ENCODE data around the gene PGBD5.

Gene PGBD5

DNA sequence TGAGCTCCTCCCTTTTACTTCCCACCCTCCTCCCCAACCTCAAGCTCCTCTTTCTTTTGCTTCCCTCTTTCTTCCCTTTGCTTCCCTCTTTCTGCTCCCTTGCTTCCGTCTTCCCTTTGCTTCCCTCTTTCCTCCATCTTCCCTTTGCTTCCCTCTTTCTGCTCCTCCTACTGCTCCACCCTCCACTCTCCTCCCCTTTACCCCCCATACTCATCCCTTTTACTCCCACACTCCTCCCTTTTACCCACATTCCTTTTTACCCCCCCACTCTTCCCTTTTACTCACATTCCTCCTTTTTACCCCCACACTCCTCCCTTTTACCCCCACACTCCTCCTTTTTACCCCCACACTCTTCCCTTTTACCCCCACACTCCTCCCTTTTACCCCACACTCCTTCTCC is 30.2 kb downstream of the PGBD5 start:
- no peak for DNase-seq

DNA sequence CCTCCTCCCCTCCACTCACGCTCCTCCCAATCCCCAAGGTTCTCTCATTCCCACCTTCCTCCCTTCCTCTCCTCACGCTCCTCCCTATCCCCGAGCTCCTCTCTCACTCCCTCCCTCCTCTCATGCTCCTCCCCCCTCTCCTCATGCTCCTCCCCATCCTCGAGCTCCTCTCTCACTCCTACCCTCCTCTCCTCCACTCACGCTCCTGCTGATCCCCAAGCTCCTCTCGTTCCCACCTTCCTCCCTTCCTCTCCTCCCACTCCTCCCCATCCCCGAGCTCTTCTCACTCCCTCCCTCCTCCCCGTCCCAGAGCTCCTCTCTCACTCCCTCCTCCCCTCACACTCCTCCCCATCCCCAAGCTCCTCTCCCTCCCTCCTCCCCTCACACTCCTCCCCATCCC is 31.4 kb downstream of the PGBD5 start:
- DNase-seq = no peak

DNA sequence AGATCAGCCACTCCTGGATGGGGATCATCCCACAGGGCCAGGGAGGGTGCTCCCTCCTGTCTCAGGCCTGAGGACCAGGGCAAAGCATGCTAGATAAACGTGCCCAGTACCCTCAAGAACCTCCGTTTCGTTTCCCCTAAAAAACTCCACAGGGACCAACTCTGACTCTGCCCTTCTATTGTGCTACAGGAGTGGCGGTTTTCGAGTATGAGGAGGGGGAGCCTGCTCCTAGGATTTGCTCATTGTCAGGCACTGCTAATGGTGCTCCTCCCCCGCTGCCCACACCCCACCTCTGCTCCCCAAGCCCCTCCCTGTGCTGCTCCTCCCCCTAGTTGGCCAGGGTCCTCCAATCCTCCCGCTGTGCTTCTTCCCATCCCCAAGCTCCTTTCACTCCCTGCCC is 32.0 kb downstream of the PGBD5 start:
- peak; percentile 11 for DNase-seq

DNA sequence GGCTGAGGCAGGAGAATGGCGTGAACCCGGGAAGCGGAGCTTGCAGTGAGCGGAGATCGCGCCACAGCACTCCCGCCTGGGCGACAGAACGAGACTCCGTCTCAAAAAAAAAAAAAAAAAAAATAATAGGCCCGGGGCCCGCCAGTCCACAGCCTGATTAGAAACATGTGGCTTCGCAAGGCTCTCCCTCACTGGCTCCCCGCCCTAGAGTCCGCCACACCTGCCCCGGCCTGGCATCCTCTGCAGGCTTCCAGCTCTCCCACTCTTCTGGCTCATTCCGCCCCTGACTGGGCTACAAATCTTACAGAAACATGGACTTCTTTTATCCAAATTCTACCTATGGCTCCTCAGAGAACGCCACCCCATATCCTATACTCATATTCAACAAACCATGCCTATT is 32.4 kb downstream of the PGBD5 start:
- DNase-seq = no peak

DNA sequence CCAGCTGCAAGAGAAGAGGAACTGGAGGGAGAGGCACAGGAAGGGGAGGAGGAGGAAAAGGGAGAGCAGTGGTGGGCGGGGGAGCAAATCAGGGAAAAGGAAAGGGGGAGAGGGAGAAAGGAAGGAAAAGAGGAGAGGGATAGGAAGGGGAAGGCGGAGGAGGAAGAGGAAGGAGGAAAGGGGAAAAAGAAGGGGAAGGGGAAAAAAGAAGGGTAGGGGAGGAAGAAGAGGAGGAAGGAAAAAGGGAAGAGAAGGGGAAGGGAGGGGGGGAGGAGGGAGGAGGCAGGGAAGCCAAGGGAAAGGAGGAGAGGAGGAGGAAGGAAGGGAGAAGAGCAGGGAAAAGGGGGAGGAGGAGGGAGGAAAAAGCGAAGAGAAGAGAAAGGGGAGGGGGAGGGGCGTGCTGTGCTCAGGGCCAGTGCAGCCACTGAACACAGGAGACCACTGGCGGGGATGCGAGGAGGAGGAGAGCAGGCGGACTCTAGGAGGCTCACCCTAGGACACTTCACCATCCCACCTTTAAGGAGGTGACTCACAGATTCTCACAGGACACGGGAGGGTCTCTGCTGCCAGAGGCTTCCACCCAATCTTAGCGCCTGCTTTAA is 33.1 kb downstream of the PGBD5 start:
- no peak for DNase-seq

DNA sequence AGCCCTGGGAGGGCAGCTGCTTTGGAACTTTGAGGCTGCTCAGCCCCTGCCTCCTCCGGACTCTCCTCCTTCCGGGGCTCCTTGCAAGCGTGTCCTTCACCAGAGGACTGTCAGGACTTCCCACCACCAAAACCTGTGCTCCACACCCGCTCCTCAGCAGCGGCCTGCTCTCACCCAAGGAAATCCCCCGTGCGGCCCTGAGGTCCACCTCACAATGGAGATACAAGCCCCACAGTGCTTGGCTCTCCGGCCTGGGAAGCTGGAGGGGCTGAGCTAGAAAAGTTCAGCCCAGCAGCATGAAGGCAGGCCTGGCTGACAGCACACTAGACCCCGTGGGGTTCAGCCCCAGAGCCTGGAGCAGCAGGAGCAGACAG is 33.6 kb downstream of the PGBD5 start:
- no peak for DNase-seq

DNA sequence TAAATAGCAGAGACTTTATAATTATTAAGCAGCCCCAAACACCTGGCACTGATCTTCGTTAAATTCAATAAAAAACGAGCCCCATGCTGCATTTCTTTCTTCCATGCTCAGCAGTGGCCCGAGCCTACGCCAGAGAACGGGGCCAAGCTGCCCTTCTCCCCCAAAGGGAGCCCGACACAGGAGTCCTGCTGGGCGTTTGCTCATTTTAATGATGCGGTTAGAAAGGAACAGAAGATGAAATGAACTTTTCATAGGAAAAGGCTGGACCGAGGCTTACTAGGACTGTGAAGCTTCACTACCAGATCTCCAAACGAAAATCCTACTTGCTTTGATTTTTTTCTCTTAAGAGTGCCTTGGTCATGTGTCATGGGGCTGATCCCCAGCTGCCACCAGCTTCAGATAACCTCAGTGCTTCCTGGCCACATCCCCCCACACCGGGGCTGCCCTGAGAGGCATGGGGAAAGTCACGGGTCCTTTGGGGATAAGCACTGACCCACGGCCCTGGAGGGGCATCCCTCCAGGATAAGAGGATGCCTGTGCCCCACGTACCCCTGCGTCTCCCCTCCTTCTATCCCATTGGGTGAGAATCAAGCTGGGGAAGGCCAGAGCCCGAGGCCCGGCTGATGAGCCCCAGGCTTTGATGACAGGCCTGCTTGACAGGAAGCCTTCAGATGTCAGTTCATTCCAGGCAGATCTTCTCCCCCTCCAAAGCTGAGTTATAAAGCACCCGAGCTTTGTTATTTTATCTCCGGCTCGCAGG is 34.2 kb downstream of the PGBD5 start:
- no peak for DNase-seq

DNA sequence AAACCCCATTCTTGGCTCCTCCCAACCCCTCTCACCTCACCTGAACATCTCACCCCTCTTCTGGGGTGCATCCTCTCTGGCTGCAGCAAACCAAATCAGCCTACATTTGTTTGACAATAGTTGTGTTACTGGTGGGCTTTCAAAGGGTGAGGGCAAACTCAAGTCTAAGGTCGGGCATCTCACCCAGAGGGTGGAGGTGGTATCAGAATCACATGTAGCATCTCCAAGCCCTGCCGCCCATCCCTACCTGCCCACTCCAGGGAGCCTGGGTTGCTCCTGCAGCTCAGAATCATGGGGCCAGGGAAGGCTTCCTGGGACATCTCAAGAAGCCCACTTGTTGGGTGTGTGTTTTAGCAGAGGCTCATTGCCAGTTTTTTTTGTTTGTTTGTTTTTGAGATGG is 35.8 kb downstream of the PGBD5 start:
- no peak for DNase-seq

DNA sequence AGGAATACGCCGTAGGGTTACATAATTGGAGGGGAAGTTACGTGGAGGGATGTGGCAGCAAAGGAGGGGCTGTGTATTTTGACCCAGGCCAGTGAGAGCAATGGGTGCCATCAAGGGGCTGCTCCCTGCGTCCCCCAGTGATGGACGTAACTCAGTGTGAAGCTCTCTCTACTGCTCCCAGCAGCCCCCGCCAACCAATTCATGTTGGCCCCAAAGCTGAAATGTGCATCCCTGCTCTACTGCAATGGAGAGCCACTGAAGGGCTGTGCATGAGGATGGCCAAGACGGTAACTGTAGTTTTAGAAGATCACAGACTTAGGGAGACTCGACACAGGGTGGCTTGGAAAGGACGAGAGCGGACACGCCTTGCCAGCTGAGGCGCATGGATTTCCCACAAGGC is 38.3 kb downstream of the PGBD5 start:
- no peak for DNase-seq

DNA sequence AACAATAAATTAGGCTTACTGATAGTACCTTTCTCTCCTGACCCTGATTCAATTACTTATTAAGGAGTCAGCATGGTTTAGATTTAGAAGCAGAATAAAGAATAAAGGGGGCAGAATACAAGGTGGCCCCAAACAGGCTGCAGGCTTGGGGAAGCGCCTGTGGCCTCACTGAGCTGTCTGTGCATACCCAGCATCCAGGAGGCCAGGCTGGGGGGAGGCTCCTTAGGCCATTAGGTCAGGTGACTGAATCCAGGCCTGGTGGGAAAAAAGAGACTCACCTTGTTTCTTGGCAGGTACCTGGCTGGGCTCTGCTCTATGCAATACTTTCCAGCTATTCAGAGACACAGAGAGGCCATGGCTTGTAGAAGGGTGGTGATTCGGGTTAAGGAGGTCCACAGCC is 38.8 kb downstream of the PGBD5 start:
- no peak for DNase-seq

DNA sequence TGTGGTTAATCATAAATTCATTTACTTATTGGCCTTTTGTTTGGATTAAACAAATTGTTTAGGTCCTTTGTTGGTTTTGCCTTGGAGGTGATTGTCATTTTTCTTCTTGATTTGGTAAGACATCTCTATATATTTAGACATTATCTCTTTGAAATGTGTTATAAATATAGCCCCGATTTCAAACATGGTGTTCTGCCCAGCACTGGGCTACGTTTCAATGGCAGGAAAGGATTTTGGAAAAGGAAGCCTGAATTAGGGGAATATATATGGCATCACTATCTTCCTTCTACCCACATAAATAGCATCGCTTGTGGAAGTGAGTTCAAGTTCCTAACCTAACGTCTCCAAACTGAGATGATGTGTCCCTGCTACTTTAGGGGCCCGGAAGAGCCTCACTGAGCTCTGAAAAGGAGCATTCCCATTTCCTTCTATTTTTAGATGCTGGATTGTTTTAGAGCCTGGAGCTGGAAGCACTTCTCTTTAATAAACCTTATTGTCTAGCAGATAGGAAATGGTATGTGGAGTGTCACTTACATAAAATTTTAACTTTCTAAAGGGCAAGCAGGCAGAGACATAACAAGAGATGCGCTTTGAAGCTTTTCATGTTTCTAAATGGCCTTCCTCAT is 39.4 kb downstream of the PGBD5 start:
- DNase-seq = no peak

DNA sequence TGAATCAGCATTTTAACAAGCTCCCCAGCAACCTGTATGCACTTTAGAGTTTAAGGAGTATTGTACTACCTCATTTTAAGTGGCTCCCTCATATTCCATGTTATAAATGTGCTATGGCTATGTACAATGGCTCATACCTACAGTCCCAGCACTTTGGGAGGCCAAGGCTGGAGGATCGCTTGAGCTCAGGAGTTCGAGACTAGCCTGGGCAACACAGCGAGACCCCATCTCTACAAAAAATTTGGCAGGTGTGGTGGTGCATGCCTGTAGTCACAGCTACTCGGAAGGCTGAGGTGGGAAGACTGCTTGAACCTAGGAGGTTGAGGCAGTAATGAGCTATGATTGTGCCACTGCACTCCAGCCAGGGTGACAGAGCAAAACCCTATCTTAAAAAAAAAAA is 40.2 kb downstream of the PGBD5 start:
- DNase-seq = no peak

DNA sequence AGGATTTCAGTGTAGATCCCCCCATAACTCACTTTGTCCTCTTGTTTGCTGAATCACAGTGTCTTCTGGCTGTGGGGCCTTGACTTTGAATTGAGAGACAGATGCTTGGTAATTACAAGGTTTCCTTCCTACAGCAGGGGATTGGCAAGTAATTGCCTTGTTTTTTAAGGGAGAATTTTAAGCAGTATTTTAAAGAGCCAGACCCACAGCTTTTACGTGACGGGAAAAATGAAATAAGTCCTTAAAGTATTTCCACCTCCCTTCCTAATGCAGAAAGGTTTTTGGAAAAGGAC is 41.0 kb downstream of the PGBD5 start:
- no peak for DNase-seq

DNA sequence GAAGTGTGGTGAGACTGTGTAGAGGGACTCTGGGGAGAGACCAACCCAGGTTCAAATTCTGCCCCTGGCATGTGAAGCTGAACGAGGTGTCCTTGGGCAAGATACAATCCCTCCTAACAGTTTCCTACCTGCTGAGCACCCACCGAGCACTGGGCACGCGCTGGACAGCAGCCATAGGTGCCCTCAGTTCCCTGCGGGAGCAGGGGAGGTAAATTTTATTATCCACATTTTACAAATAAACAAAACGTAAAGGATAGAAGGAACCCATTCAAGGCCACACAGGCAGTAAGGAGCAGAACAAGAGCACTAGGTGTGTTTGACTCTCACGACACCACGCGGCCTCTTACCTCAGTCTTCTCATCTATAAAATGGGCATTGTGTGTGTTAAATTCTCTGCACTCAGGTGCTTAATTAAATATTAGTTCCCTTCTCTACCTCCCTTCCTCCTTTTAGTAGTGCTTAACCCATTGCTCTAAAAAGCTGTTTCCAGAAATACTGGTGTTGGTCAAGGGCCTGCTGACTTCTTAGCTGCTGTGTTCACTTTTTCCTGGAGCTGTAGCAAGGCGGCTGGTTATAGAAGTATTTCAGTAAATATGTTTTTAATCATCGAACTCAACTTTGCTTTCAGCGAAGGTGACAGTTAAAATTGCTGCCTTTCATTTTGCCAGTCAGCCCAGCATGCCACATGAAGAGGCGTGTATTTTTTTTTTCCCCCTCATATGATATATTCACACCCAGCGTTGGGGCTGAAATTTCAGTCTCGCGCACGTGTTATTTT is 41.6 kb downstream of the PGBD5 start:
- DNase-seq = no peak

DNA sequence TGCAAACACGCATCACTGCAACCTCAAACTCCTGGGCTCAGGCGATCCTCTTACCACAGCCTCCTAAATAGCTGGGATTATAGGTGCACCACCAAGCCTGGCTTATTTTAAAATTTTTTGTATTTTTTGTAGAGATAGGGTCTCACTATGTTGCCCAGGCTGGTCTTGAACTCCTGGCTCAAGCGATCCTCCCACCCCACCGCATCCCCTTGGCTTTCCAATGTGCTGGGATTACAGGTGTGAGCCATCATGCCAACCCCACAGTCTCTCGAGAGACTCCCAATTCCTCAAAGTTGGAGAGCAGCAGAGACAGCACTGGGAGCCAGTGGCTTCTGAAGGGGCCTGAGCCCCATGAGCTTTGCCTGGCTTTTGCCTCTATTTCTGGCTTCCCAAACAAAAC is 42.7 kb downstream of the PGBD5 start:
- DNase-seq = no peak

DNA sequence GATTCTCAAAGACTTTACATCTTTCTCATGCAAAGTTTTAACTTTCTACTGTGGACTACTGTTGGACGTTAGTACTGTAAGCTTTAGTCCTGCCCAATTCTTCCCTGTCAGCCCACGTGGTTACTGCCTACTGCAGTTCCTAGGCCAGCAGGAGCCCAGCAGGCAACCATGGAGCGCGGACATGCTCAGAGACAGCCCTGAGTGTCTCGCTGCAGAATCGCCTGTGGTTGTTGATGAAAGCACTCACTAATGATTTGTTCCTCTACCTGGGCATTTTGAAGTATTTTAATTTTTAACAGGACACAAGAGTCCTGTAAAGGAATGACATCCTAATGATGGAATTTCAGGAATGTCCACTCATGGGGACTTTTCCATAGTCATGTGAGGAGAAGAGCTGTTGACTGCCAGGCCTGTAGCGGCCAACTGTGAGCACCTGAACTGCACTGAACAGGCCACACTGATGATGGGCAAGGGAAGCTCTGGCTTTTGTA is 44.1 kb downstream of the PGBD5 start:
- DNase-seq = no peak

DNA sequence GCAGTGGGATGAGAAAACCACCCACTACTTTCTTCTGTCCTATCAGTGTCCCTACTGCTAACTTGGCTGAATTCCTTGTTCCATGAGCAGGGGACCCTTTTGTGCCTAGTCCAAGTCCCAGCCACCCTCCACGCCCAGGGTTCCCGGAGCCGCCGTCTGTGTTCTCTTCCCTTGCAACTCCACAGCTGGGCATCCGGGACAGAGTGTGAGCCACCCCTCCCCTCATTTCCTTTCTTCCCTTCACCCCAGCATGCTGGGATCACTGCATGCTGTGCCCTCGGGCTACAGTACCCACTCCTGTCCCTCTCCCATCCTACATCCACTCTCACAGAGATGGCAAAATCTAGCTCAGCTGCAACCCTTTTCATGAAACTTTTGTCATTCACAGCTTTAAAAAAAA is 44.5 kb downstream of the PGBD5 start:
- DNase-seq = no peak

DNA sequence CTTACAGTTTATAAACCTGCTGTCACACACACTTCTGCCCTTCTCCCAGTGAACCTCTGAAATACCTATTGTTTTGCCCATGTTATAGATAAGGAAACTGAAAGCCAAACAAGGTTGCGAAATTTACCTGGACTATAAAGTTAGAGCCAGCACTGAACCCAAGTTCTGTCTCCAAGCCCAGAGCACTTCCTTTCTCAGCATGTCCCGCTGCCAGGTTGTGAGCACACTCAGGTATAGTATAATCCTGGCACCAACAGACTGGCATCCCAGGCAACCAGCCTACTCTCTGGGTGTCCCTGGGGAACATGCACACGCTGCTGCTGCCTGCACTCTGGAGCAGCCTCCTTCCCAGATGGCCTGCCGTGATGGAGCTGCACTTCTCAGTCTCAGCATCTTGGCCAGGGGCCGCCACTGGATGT is 45.1 kb downstream of the PGBD5 start:
- no peak for DNase-seq

DNA sequence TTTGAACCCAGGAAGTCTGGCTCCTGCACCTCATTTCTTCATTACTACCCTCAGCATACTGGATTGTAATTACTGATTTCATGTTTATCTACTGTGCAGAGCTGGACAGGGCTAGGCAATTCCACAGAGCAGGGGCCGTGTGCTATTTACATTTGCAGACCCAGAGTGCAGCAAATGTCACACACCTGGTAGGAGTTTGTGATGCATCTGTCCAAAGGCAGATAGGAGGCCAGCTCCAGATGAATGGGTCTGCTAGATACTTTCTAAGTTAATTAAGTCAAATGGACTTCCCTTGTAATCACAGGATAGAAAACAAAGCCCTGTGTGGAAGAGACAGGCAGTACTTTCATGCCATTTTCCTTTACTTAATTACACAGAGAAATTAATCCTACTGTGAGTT is 46.2 kb downstream of the PGBD5 start:
- DNase-seq = no peak

DNA sequence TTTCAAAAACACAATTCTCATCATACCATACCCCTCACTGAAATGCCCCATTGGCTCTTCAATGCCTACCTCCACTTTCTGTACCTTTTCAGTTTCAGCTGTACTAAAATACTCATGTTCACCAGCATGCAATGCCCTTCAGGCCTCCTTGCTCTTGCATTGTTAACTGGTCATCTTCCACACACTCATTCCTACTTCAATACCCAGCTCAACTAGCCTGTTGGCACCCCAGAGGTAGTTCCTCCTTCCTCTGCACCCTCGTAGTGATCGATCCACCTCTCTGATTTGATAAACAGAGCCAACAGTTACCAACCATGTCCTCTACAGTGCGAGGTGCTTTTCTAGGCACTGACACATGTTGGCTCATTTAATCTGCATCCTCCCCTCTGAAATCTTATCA is 46.7 kb downstream of the PGBD5 start:
- no peak for DNase-seq

DNA sequence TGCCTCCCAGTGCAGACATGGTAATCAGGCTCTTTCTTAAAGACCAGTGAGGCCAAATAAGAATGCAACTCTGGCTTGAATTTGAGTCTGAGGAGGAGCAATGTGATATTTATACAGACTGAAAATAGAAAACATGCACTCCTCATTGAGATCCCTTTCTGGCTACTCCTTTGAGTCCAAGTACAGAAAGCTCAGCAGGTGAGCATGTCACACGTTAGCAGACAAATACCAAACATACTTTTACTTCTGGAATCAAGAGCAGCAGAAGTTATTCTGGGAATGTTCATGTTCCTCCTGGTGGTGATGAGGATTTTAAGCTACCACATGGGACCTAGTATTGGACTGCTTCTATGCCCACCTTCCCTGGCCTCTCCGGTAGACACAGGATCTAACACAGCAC is 48.3 kb downstream of the PGBD5 start:
- no peak for DNase-seq

DNA sequence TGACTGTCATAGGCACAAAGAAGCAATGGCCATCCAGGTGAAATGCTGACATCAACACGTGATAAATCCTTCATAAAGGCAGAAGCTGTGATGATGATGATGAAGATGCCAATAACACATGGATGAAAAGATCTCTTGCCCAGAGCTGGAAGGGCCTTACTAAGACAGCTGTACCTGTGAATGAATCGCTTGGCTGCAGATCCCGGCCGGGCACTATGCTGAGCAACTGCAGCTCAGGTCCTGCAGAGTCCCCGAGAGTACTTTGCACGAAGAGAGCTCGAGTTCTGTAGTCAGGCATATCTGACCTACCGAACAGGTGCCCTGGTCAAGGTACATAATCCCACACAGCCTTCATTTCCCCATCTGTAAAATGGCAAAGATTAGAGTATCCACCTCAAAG is 48.8 kb downstream of the PGBD5 start:
- DNase-seq = no peak

DNA sequence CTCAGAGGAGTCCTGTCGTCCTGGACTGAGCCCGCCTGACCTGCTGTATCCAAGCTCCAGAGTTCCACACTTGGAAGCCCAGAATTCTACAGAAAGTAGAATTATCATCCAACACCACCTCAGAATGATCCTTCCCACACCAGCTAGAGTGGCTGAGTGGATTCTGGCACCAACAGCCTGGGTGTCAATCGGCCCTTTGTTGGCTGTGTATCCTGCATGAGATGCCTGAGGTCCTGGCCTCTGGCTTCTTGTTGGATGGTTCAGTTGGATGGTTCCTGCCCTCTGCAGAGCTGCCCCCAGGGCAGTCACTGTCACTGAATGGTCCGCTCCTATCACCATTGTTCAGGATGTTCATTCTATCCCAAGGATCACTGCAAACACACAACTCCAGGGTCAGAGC is 49.8 kb downstream of the PGBD5 start:
- DNase-seq = no peak

DNA sequence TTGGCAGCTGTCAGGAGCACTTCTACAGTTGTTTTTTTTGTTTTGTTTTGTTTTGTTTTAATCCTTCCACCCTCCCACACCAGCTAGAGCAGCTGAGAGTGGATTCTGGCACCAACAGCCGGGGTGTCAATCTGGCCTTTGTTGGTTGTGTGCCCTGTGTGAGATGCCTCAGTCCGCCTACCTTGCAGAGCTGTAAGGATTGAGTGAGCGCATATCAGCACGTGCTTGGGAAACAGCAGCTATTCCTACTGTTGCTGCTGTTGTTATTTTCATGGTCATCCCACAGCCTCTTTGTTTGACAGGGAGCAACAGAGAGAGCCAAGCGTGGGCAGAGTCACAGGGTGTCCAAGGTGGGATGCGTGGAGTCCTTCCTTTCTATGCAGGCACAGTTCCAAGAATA is 50.4 kb downstream of the PGBD5 start:
- DNase-seq = no peak

Data from DMS53 (cell line).